ENCODE measurements around the gene RBM47.
"Not testable (repeated sequence)": the region's sequence is repeated elsewhere in the genome, so short reads cannot be mapped to it uniquely, and the experiment has no call there.

Gene RBM47

DNA sequence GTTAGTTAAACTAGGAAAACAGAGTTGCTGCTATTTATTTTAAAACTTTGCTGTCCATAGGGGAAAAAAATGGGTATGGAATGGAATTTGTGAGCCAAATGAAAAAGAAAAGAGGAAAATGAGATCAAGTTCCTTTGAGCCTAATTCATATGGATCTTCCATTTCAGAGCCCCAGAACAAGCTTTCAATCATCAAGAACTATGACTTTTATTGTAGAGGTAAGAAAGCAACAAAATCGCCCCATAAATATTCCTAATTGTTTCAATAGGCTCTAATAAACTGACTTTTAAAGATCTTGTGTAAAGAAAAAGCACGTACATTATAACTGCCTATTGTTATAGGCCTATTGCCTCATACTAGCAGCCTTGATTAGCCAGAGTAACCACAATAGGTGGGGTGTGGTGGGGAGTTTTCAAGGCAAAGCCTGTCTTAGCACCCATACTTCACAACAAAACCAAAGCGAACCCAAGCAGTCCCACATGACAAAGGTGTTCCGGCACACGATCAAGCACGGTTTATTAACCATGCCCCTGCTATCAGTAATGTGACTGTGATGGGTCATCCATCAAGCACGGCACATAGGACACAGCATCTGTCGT lies 44.4 kb downstream of the RBM47 start:
- no peak for DNase-seq

DNA sequence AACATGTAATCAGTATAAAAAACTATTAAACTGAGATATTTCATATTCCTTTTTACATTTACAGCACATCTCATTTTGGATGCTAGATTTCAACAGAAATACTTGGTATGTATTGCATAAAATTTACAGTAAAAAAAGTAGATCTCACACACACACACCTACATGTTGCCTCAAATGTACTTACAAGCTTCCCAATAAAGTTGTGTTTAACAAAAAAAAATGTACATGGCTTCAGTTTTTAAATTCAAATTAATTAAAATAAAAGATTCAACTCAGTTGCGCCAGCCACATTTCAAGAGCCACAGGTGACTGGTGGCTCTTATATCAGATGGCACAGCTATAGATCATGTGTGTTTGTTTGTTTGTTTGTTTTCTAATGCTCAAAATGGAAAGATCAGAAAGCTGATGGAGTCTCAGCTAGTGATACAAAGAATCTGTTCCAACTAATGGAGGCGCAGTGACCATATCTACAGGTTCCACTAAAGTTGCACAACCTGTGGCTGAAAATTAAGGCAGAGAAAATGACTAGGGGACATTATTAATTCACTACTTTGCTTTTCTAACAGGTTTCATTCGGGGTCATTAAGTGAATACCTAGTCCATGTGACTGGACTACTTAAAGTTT lies 45.0 kb downstream of the RBM47 start:
- no peak for DNase-seq

DNA sequence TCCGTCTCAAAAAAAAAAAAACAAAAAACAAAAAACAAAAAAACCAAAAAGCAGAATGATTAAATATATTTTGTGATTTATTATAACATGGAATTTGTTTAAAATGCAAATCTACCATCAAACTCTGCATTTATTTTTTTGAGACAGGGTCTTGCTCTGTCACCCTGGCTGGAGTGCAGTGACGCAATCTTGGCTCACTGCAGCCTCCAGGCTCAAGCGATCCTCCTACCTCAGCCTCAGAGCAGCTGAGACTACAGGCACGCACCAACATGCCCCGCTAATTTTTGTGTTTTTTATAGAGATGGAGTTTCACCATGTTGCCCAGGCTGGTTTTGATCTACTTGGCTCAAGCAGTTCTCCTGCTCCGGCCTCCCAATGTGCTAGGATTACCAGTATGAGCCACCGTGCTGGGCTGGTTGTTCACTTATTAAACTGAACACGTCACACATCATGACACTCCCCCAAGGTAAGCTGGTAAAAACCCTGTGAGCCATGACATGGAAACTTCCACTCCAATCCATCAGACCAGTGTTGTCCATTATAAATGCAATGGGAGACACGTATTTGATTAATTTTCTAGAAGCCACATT lies 45.7 kb downstream of the RBM47 start:
- no peak for DNase-seq

DNA sequence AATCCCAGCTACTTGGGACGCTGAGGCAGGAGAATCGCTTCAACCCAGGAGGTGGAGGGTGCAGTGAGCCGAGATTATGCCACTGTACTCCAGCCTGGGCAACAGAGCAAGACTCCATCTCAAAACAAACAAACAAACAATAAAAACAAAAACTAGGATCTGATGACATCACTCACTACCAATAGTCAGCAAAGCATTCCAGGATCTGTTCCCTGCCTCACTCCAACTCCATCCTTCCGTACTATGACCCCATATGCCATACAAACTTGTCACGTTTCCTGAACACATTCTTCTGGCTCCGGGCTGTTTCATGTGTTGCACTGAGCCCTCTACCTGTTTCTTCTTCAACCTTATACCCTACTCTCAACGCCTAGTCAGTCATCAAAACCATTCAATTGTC lies 47.3 kb downstream of the RBM47 start:
- no peak for DNase-seq

DNA sequence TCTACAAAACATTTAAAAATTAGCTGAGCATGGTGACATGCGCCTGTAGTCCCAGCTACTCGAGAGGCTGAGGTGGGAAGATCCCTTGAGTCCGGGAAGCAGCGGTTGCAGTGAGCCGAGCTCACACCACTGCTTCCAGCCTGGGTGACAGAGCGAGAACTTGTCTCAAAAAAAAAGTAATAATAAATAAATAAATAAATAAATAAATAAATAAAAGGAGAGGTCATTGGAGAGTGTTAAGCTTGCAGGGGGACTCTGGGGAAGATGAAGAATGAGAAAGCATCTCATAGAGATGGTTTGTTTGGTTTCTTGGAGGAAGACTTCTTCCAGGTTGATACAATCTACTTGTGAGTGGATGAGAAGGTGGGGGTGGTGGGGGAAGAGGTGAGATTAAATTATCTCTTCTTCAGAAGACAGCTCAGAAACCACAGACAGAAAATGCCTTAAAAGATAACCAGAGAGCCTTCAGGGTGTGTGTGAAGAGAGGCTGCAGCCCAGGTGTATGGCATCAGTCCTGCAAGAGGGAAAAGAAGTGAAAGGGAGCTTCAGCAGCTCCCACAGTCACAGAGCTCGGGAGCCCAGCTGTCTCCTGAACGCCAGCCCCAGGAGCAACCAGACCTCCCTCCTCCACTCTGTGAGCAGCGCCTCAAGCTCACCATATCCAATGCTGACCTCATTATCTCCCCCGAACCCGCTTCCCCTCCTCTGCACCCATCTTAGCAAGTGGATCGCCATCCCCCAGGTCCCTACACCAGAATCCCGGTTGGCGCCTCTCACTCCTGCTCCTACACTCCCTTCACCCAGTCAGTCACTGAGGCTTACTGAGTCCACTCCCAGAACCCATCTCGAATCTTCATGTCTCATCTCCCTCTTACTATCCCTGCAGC lies 48.2 kb downstream of the RBM47 start:
- no peak for DNase-seq

DNA sequence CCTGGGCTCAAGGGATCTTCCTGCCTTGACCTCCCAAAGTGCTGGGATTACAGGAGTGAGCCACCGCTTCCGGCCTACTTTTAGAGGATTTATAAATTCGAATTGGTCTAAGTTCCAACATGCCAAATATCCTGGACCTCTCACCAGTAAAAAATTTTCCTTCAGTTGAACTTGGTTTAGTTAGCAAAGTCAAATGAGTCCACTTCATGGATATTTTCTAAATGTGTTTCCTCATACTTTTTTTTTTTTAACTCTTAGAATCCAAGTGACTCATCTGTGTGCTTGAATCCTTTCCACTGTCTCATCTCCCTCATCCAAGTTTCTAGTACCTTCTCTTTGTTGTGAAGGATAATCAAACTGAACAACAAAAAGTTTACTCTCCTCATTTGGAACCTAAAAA lies 49.7 kb downstream of the RBM47 start:
- DNase-seq, result no peak

DNA sequence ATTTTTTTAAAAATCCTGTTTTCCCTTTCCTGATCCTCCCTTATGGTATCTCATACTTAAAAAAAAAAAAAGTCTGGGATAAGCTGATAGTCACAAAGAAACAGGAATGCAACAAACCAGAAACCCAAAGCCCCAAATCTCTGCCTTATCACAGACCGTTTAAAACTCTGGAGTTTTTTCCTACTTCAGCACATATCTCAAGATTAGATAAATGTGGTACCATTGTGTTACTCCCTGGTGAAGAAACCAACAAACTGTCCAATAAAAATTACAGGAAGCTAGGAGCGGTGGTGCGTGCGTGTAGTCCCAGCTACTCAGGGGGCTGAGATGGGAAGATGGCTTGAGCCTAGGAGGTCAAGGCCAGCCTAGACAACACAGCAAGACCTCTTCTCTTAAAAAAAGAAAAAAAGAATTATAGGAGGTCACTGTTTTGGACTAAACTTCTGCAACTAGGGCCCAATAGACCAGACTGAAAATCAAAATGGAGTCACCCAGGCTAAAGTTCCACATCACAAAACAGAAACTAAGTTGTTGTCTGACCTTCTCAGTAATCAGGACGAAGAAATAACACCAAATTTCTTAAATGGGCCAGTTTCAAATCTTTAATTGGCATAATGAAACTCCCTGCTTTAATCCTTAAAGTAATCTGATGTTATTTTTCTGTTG lies 51.9 kb downstream of the RBM47 start:
- DNase-seq, result no peak

DNA sequence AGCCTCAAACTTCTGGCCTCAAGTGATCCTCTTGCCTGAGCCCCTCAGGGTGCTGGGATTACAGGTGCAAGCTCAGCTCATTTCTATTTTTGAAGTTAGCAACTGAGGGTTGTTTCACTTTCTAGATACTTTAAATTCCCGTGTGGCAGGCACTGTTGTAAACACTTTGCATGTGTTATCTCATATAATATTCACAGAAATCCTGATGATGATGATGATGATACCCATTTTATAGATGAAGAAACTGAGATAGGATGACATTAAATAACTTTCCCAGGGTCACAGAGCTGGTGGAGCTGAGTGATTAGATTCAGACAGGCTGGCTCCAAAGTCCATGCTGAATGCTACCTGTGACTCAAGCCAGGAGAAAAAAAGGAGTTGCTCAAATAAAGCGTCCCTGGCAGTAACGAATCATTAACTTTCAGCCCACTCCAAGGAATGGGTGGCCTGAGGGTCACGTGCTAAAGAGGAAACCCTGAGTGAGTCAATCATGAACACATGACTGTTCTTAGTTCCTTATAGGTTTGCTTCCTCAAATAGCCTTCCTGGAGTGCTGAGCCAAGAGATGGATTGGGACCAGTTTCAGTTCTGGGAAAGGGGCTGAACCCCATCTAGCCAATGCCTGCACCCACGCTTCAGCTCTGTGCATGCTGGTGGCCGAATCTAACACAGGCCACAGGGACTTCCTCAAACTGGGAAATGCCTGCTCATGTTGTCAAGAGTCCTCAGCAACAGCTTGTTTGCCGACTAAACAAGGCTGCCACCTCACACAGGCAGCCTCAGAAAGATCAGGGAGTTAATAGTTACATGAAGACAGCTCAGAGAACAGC lies 52.8 kb downstream of the RBM47 start:
- DNase-seq, result no peak

DNA sequence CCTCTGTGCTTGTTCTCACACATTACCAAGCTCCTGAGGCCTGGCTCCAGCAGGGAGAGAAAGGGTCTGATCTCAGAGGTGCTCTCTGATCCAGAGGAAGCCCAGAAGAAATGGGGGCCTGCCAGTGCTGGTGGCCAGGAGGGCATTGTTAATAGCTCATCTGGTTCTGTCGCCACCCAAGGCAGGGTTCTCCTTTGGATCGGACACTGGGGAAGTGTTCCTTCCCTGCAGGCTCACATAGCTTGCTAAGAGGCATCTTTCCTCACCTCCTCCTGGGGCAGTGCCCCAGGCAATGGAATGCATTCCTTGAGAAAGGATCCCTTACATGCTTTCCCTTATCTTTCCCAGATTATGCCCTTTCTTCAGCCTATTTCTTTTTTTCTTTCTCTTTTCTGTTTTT lies 53.8 kb downstream of the RBM47 start:
- DNase-seq, result peak; percentile 46

DNA sequence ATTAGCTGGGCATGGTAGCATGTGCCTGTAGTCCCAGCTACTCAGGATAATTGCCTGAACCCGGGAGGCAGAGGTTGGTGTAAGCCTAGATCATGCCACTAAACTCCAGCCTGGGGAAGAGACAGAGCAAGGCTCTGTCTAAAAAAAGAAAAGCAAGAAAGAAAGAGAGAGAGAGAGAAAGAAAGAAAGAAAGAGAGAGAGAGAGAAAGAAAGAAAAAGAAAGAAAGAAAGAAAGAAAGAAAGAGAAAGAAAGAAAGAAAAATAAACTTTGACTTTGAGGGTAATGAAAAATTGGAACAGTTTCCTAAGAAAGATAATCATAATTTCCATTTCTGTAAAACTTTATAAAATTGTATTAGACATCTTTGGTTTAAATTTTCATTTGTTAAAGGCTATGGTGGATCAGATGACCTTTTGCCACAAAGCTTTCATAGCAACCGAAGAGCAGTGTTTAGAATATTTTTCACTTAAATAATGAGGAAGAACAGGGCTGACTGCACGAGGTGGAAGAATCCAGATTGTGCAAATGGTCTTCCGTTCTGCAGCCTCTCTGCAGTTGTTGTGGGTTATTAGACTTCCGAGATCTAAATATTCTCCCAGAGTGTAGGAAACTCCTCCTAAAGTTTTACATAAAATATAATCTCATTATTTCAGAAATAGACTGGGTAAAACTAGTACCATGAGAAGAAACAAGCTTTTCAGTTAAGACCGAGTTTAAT lies 55.9 kb downstream of the RBM47 start:
- no peak for DNase-seq

DNA sequence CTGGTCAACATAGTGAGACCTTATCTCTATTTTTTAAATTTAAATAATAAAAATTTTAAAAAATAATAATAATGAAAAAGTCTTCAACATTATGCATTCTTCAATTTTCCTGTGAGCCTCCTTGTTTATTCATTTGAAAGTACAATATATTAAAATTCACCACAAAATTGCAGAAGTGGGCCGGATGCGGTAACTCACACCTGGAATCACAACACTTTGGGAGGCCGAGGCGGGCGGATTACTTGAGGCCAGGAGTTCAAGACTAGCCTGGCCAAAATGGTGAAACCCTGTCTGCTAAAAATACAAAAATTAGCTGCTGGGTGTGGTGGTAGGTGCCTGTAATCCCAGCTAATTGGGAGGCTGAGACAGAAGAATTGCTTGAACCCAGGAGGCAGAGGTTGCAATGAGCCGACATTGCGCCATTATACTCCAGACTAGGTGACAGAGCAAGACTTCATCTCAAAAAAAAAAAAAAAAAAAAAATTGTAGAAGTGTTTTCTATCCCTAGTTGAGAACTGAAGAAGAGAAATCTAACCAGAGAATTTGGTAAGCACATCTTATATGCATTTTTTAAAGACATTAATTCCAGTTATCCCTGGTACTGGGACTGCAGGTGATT lies 56.9 kb downstream of the RBM47 start:
- no peak for DNase-seq

DNA sequence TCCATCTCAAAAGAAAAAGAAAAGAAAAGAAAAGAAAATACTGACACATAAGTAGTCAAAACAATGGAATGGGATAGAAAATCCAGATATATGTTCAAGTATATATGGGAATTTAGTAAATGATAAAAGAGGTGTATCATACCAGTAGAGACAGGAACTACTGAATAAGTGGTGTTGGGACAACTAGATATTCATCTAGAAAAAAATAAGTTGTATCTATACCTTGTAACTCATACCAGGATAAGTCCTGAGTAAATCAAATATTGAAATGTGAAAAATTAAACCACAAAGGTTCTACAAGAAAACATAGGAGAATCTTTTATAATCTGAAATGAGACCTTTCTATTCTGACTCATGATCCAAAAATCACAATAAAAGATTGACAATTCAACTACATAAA lies 58.5 kb downstream of the RBM47 start:
- DNase-seq, result no peak

DNA sequence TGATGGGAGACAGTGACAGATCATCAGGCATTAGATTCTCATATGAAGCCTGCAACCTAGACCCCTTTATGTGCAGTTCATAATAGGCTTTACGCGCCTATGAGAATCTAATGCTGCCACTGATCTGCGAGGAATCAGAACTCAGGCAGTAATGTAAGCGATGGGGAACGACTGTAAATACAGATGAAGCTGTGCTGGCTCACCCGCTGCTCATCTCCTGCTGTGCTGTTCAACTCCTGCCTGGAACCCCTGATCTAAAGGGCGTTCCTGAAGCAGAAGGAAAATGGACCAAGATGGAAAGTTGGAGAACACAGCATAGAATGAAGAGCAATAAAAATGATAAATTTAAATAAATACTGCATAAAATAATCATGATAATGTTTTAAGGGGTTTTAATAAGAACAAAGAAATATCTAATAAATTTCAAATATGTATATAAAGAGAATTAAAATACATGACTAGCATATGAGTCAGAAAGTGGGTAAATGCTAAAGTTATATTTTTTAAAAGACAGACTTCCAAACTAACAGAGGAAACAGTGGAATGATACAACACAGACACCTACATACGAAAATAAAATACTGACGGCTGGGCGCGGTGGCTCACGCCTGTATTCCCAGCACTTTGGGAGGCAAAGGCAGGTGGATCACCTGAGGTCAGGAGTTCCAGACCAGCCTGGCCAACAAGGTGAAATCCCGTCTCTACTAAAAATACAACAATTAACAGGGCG lies 59.2 kb downstream of the RBM47 start:
- no peak for DNase-seq

DNA sequence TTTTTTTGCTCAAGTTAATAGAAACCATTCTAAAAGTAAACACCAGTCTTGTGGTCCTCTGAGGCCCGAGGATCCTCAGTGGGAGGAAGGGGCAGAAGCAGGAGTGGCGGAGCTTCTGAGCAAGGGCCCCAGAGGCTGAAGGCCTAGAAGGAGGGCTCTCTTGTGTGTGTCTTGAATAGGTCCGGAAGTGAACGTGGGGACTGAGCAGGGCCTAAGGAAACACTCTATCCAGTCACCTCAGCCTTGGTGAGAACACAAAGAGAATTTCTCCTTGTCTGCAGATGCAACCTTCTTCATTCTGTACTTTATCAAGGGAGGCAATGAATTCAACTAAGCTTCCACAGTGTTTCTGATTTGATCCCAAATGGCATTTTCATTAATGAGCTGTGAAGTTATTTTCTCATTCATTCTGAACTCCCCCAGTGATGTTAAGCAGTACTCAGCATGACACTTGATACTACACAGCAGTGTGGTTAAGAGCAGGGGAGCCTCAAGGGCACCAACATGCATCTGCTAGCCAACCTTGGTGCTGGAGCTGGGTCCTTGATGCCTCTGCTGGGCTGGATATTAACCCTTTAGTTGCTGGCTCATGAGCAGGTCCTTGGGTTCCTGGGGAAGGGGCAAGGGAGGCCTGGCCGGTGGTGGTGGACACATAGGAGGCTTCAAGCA lies 64.7 kb downstream of the RBM47 start:
- no peak for DNase-seq

DNA sequence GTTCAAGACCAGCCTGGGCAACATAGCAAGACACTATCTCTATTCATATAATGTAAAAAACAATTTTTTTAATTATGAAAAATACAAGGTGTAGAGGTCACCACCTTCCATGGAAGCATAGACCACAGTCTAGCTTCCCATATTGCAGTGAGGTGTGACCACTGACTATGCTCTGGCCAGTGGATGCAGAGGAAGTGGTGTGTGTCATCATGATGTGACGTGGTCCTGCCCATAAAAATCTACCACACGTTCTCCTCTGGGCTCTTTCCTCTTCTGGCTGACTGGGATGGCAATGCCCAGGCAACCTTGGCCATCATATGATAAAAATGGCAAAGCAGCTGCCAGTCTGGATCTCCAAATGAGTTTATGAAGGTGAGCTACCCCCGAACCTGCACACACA lies 65.7 kb downstream of the RBM47 start:
- DNase-seq, result peak; percentile 23

DNA sequence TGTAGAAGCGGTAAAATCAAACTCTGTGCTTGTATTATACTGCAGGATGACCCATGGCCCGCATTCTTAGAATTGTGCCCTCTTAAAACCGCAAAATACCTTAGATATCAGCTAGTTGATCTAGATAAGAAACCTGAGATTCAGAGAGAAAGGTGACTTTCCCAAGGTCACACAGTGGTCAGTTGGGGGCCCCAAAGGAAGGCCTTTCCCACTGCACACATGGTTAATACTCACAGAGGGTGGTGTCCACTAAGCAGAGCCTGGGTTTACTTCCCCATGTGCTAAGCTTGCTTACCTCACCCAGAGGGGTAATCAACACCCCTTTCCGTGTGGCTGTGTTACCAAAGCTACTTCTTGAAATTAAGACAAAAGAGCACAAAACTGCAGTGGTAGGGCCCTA lies 66.3 kb downstream of the RBM47 start:
- DNase-seq, result no peak

DNA sequence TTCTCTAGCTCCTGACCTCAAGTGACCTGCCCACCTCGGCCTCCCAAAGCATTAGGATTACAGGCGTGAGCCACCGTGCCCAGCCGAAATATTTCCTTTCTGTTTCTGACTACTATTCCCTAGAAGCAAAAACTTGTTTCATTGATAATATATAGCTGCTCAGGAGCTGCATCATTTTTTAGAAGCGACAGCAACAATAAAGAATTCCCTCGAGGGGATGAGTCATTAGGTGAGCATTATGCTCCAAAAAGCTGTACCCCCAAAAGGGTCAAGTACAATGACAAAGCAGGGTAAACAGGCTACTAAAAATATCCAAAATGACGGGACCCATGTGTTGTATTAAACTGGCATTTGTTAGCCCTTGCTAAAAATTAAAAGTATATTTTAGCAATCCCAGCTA lies 67.0 kb downstream of the RBM47 start:
- no peak for DNase-seq

DNA sequence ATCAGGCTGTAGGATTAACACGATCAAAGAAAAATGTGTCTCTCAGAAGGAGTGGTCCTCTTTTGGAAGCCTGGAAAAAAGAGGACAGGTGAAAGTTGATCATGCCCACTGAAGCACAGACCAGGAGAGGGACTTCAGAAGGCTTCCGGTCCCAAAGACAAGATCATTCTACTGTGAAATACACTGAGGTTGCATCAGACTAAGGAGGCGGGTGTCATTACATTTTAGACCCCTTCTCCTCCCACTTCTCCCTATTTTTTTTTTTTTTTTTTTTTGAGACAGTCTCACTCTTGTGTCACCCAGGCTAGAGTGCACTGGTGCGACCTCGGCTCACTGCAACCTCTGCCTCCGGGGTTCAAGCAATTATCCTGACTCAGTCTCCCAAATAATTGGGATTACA lies 67.5 kb downstream of the RBM47 start:
- no peak for DNase-seq

DNA sequence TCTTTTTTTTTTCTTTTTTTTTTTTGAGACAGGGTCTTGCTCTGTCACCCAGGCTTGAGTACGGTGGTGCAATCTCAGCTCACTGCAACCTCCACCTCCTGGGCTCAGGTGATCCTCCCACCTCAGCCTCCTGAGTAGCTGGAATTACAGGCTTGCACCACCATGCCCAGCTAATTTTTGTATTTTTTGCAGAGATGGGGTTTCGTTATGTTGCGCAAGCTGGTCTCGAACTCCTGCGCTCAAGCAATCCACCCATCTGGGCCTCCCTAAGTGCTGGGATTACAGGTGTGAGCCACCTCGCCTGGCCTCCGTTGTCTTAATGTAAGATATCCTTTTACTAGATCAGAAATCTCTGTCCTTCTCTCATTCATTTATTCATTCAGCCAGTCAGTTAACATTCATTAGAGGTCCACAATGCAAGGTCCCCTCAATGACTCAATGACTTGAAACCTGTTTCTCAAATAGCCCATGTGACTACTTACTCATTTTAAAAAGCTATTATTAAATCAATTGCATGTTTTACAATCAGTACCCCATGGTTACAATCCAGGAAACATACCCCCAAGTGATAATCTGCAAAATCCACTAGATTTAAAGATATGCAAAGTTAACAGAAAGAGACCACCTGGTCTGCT lies 68.0 kb downstream of the RBM47 start:
- DNase-seq, result not testable (repeated sequence)

Measured in T1000 (cell line).